ENCODE results near the gene PLD4.
"Not testable (repeated sequence)": the region's sequence is repeated elsewhere in the genome, so short reads cannot be mapped to it uniquely, and the experiment has no call there.

Gene PLD4

DNA sequence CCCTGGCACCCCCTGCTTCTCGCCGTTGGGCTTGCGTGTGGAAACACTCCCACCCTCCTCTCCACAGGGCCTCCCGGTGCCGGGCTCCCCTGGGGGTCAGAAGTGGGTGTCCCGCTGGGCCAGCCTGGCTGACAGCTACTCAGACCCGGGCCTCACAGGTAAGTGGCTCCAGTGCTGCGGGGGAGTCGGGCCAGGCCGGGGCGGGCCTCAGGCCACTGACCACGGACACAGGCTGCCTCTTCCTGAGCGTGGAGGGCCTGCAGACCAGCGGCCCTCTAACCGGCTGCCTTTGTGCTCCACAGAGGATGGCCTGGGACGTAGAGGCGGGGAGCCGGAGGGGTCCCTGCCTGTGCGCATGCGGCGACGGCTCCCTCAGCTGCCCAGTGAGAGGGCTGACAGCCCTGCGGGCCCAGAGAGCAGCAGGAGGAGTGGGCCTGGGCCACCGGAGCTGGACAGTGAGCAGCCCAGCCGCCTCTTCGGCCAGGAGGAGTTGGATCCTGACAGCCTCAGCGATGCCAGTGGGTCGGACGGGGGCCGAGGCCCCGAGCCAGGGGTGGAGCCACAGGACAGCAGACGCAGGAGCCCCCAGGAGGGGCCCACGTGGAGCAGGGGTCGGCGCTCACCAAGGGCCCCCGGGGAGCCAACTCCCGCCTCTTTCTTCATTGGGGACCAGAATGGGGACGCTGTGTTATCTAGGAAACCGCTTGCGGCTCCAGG is 38.5 kb upstream of the PLD4 start:
- in situ Hi-C loops (cut with HindIII; ENCODE audit: low sequenced_read_pairs): no loop called here

DNA sequence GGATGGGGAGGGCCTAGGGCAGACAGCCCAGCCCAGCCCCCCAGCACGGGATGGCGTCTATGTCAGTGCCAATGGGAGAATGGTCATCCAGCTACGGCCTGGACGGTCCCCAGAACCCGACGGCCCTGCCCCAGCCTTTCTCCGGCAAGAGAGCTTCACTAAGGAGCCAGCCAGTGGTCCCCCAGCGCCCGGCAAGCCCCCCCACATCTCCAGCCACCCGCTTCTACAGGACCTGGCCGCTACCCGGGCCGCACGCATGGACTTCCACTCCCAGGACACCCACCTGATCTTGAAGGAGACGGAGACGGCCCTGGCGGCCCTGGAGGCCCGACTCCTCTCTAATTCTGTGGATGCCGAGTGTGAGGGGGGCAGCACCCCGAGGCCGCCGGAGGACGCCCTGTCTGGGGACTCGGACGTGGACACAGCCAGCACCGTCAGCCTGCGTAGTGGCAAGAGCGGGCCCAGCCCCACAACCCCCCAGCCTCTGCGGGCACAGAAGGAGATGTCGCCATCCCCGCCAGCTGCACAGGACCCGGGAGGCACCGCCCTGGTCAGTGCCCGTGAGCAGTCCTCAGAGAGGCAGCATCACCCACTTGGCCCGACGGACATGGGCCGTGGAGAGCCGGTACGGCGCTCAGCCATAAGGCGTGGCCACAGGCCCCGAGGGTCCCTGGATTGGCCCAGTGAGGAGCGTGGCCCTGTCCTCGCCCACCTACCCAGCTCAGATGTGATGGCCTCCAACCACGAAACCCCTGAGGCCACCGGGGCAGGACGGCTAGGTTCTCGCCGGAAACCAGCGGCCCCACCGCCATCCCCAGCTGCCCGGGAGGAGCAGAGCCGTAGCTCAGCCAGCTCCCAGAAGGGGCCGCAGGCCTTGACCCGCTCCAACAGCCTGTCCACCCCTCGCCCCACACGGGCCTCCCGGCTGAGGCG is 37.7 kb upstream of the PLD4 start:
- in situ Hi-C loops (cut with HindIII; ENCODE audit: low sequenced_read_pairs): no loop called here

DNA sequence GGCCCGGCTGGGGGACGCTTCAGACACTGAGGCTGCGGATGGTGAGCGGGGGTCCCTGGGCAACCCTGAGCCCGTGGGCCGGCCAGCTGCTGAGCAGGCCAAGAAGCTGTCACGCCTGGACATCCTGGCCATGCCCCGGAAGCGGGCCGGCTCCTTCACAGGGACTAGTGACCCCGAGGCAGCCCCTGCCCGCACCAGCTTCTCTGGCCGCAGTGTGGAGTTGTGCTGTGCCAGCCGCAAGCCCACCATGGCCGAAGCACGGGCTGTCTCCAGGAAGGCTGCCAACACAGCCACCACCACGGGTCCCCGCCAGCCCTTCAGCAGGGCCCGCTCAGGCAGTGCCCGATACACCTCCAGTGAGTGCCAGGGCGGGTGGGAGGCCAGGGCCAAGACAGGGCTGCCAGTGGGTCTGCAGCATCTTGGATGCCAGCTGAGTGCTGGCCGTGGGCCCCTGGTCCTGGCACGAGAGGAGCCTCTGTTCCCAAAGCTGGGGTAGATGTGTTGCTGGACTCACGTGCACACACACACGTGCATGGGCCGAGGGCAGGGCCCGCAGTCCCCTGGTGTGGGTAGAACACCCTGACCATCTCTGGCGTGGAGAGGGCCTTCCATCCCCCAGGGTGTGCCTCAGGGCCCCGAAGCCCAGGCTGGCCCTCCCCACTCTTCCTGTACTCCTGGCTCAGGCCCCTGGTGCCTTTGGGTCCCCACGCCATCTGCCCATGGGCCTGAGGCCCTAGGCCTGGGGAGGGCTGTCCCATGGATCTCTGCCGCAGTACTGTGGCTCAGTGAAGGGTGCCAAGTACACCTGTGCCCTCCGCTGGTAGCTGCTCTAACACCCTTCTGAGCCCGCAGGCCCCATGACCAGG is 36.8 kb upstream of the PLD4 start:
- in situ Hi-C loops (cut with HindIII; ENCODE audit: low sequenced_read_pairs): no loop called here

DNA sequence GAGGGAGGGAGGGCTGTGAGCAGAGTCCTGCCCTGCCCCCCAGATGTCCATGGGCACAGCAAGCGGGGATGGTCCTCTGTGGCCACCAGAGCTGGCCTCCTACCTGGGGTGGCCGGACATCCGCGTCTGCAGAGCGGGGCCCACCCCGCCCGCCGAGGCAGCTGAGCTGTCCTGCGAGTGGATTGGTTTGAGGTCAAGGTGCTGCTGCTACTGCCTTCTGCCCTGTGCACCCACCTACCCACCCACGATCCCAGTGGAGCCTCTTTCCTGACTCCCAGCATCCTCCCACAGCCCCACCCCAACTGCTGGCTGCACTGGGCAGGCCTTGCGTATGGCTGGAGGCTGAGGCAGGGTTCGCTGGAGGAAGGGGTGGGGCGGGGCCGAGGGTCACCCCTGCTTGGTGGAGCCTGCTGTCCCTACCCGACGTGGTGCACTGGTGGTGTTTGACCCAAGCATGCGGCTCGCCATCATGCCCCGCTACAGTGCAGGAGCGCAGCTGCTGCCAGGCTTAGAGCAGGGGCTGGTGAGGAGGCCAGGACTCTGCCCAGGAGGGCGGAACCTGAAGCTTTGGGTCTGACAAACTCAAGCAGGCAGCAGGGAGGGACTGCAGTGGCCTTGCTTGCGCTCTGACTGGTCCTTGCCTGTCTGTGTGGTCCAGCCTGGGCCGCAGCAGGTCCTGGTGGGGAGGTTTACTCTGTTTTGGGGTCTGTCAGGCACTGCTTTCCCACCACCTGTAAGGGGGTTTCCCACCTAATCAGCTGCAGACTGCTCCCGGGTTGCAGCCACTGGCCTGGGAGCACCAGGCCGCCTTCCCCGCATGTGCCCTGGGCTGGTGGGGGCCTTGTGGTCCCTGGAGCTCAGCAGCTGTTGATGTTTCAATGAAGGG is 35.9 kb upstream of the PLD4 start:
- in situ Hi-C loops (cut with HindIII; ENCODE audit: low sequenced_read_pairs): no loop called here

GRCh38 chr14:104889375-104889757 is 35.3 kb upstream of the PLD4 start:
- in situ Hi-C loops (cut with HindIII; ENCODE audit: low sequenced_read_pairs): no loop called here

GRCh38 chr14:104890292-104890691 is 34.4 kb upstream of the PLD4 start:
- in situ Hi-C loops (cut with HindIII; ENCODE audit: low sequenced_read_pairs): not testable (repeated sequence)

DNA sequence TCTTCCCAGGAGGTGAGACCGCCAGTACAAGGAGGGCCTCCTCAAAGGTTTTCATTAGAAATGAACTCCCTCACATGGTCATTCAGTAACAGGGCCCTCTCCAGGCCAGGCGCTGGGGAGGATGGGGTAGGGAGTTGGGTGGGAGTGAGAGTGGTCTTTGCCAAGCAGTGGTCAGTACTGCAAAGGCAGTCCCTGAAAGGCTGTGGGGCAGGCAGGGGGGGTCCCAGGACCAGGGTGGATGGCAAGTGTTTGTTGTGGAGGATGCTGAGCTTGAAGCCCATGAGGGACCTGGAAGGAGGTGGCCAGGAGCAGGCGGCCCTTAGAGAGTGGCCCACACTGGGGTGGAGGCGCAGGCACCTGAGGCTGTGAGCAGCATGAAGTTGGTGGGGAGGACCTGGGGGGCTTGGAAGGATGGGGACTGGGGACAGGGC is 33.5 kb upstream of the PLD4 start:
- in situ Hi-C loops (cut with HindIII; ENCODE audit: low sequenced_read_pairs): no loop called here

DNA sequence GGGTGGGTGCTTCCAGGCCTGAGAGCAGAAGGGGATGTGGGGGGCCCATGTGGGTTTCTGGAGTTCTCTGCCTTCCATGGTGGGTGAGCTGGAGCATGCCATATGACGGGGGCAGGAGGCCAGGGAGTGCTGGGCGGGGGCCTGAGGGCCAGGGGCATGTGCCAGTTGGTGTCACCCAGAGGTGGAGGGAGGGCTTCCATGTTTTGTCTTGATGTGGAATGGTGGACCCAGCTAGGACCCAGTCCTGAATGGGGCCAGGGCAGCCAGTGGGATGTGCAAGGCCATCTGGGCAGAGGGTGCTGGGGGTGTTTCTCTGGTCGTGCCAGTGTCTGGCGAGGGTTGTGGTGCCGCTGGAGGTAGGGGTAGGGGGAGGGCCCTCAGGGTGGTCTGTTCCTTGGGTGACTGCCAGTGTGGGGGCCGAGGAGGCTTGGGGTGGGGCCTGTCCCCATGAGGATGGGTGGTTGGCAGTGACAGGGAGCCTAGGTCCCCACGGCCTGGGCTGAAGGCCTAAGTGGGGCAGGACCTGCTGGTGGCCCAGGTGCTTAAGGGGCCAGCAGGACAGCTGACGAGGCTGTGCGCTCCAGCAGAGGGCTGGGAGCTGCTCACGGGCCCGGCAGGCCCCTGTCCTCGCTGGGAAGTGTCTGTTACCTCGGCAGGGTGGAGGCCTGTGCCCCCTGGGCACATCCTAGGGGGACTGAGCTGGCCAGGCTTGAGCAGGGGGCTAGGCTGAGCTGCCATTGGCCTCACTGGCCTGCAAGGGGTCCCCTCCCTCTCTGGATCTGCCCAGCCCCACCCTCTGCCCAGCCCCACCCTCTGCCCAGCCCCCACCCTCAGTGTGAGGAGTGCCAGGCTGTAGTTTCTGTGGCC is 32.8 kb upstream of the PLD4 start:
- in situ Hi-C loops (cut with HindIII; ENCODE audit: low sequenced_read_pairs): no loop called here

GRCh38 chr14:104892531-104893434 is 31.9 kb upstream of the PLD4 start:
- in situ Hi-C loops (cut with HindIII; ENCODE audit: low sequenced_read_pairs): no loop called here

DNA sequence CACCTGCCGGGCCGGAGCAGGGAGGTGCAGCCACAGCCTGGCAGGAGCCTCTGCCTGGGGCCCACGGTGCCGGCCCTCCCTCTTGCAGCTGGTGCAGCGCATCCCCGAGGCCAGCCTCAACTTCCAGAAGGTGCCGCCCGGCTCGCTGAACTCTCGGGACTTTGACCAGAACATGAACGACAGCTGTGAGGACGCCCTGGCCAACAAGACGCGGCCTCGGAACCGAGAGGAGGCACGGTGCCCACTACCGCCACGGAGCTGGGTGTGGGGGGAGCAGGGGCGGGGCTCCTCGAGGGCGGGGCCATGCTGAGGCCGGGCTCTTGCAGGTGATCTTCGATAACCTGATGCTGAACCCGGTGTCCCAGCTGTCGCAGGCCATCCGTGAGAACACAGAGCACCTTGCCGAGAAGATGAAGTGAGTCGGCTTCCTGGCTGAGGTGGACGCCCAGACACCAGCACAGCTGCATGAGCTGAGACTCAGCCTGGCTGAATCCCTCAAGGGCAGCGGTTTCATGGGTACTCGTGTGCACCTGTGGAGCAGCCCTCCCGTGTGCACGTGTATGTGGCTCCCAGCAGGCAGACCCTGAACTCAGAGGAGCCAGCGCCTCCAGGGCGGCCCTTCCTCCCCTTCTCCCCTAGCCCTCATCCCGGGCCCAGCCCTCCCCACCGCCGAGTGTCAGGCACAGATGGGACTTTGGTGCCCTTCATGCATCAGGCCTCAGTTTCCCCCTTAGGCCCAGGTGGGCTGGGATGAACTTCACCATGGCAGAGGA is 31.1 kb upstream of the PLD4 start:
- in situ Hi-C loops (cut with HindIII; ENCODE audit: low sequenced_read_pairs): no loop called here

DNA sequence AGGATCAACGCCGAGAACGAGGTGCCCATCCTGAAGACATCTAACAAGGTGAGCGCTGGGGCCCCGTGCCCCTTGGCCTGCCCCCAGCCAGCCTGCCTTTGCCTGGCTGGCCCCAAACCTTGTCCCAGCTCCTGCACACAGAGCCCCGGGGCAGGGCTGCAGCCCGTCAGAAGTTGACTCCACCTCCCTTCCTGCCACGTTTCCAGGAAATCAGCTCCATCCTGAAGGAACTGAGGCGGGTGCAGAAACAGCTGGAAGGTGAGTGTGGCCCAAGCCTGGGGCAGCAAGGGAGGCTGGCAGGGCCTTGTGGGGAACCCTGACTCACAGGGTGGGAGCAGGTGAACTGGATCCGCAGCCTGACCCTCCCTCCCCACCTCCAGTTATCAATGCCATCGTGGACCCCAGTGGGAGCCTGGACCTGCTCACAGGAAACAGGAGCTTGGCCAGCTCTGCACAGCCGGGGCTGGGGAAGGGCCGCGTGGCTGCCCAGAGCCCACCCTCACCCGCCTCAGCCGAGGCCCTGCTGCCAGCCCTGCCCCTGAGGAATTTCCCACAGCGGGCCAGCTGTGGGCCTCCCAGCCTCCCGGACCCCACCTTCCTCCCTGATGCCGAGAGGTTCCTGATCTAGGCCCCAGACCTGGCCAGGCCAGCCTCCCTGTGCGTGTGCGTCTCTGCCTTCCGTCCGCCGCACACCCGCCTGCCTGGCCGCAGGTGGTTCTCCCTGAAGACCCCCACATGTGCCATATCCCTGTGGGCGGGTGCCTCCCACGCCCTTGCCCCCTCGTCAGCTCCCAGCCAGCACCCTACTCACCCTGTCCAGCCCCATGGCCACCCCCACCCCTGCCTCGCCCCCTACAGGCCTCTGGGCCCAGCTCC is 30.1 kb upstream of the PLD4 start:
- in situ Hi-C loops (cut with HindIII; ENCODE audit: low sequenced_read_pairs): no loop called here

GRCh38 chr14:104895207-104895785 is 29.4 kb upstream of the PLD4 start:
- in situ Hi-C loops (cut with HindIII; ENCODE audit: low sequenced_read_pairs): no loop called here

GRCh38 chr14:104895786-104896661 is 28.7 kb upstream of the PLD4 start:
- in situ Hi-C loops (cut with HindIII; ENCODE audit: low sequenced_read_pairs): no loop called here

DNA sequence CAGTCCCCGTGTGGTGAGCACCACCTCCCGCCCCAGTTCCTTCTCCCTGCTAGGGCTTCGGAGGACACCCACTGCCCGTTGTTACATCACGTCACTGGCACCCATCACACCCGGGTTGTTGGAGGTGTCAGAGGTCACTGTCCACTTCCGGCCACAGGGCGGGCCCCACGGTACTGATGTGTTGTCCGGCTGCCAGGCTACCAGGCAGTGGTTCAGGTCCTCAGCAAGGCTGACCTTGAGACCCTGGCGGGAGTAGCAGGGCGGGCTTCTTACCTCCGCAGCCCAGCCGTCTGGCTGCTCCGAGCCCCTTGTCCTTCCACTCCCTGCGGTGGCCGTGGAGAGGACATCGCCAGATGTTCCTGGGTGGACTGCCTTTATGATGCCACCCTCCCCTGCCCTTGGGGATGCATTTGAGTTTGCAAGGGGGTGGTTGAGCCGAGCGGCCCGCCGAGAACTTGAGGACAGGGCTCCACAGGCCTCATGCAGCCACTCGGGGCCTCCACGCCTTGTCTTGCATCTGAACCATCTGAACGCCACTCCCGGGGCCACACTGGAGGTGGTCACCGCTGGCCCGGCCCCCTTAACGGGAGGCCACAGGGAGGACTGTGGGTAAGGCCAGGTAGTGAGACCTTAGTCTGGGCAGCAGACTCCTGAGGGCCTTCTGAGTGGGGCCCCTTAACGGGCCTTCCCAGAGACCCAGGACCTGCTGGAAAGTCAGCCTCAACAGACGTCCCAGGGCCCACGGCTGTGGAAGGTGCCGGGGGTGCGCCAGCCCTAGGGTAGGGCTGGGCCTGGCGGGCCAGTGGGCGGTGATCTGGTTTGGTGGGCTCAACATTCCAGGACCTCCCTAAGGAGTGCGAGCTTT is 27.1 kb upstream of the PLD4 start:
- in situ Hi-C loops (cut with HindIII; ENCODE audit: low sequenced_read_pairs): no loop called here
